ENCODE data around the gene MCF2L2. TPM values are rescaled to one million over a fixed set of nuclear protein-coding genes. Genes with fewer than 3 reads are reported as not detected.

Gene MCF2L2
- total and polyA plus RNA-seq, 9 of the 15 experiments (the other 6 are each of a cell fraction or from before 2014, with no cell fraction given): 0.56 to 4.2 (median 3.0) TPM

DNA sequence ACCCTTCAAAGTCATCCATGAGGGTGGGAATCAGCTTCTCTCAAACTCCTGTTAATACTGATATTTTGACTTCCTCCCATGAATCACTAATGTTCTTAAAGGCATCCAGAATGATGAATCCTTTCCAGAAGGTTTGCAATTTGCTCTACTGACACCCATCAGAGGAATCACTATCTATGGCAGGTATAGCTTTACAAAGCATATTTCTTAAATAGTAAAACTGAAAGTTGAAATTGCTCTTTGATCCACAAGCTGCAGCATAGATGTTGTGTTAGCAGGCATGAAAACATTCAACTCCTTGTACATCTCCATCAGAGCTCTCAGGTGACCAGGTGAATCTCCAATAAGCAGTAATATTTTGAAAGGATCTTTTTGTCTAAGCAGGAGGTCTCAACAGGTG, 109.0 kb downstream of the MCF2L2 start:
- no peak for DNase-seq (ENCODE audit: extremely low read depth in 1 of 4, low spot score in 3 of 4)
- Histone ChIP-seq H3K27me3 (ENCODE audit: control insufficient read depth in 2 of 2, insufficient read depth in 2 of 2, low read length in 2 of 2) (no peaks in the 10 kb centered on the region), H3K9me1 (ENCODE audit: control insufficient read depth, insufficient read depth, low read length) (no peaks in the 10 kb centered on the region), H3K9me3 (replicated peaks; ENCODE audit: control insufficient read depth, insufficient read depth, low read depth, low read length) (no peaks in the 10 kb centered on the region), H3K9ac (ENCODE audit: insufficient read depth in 1 of 2, low read depth in 2 of 2, low read length in 2 of 2) (no peak overlapping the region), H3K36me3 (ENCODE audit: control insufficient read depth, insufficient read depth, low read length) (no peaks in the 10 kb centered on the region; the same call in 2 of the 3 replicates), H3K4me3 (no peak overlapping the region), H3K4me1 (replicated peaks in 1 of 2; ENCODE audit: control insufficient read depth in 2 of 2, insufficient read depth in 2 of 2, low read length in 2 of 2) (peaks cover 0 to 3% of the 10 kb centered on the region in 2 experiments; a peak in 1 of 5 replicates), H4K20me1 (replicated peaks; ENCODE audit: control insufficient read depth, insufficient read depth, low read length) (no peaks in the 10 kb centered on the region), H3K79me2 (ENCODE audit: control insufficient read depth, insufficient read depth, low read length) (no peaks in the 10 kb centered on the region), H2AFZ (ENCODE audit: low read depth, low read length) (no peak overlapping the region), H3K4me2 (ENCODE audit: insufficient read depth, low read length) (no peak overlapping the region), H3K27ac (ENCODE audit: extremely low read depth, low read depth, low read length) (no peak overlapping the region)
- no peak for FAIRE-seq
- POLR2A ChIA-PET: interaction anchor here (0.6 to 1.6 kb wide), 3 partner anchors 12 to 56 kb away, joined by 3 to 5 read pairs (median 3); no protein-coding TSS in a partner anchor
- in situ Hi-C loops (cut with MboI): no loop called here
- intact Hi-C loops (cut with micrococcal nuclease): no loop called here
- no TSS peak for BruUV-seq (replicated peaks)
- CTCF ChIA-PET (ENCODE audit: low intra/inter-chr PET ratio): no interaction called here
- ATAC-seq: no peak
- TF ChIP-seq AFF1 (IDR thresholded peaks at IDR 0.05; ENCODE audit: low read depth in 1 of 2, partially characterized antibody in 2 of 2) (no peak), NONO (IDR thresholded peaks at IDR 0.05; ENCODE audit: low read depth in 2 of 2, low read length in 1 of 2) (no peak), KAT8 (IDR thresholded peaks at IDR 0.05; ENCODE audit: low read depth) (no peak), NFYB (IDR thresholded peaks at IDR 0.05; ENCODE audit: extremely low read depth, insufficient read length) (no peak), NELFE (IDR thresholded peaks at IDR 0.05; ENCODE audit: insufficient read depth, insufficient read length) (no peak), EGR1 (conservative IDR thresholded peaks at IDR 0.05) (no peak), NFE2 (IDR thresholded peaks at IDR 0.05; ENCODE audit: low read depth) (no peak), PCBP2 (IDR thresholded peaks at IDR 0.05; ENCODE audit: low read depth, low read length, poor library complexity, severe bottlenecking) (no peak), GTF2E2 (tag; IDR thresholded peaks at IDR 0.05) (no peak), HOMEZ (CRISPR knock-in tag; IDR thresholded peaks at IDR 0.05) (no peak), HNRNPLL (IDR thresholded peaks at IDR 0.05; ENCODE audit: low read depth, low read length, poor library complexity, severe bottlenecking) (no peak), BCOR (IDR thresholded peaks at IDR 0.05) (no peak), SRSF7 (optimal IDR thresholded peaks at IDR 0.05; ENCODE audit: low read depth, low read length) (no peak)
- TF ChIP-seq, protein P1, sequence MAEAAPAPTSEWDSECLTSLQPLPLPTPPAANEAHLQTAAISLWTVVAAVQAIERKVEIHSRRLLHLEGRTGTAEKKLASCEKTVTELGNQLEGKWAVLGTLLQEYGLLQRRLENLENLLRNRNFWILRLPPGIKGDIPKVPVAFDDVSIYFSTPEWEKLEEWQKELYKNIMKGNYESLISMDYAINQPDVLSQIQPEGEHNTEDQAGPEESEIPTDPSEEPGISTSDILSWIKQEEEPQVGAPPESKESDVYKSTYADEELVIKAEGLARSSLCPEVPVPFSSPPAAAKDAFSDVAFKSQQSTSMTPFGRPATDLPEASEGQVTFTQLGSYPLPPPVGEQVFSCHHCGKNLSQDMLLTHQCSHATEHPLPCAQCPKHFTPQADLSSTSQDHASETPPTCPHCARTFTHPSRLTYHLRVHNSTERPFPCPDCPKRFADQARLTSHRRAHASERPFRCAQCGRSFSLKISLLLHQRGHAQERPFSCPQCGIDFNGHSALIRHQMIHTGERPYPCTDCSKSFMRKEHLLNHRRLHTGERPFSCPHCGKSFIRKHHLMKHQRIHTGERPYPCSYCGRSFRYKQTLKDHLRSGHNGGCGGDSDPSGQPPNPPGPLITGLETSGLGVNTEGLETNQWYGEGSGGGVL (CRISPR knock-in tag; IDR thresholded peaks at IDR 0.05): no peak
